Left colon (tissue), 2 donors: ENCODE data around the gene RPL29. TPM values are rescaled to one million over a fixed set of nuclear protein-coding genes. Genes with fewer than 3 reads are reported as not detected.
A peak's percentile ranks its signal among the peaks of the same experiment; 100 is the strongest.
"Not testable (repeated sequence)": the region's sequence is repeated elsewhere in the genome, so short reads cannot be mapped to it uniquely, and the experiment has no call there.

Experiments used
- ATAC-seq: fragments of 200-7000 bp; cut with Tn5 transposase; one replicate; pipeline ENCODE4 v1.9.1; 2020; ENCODE audit warnings: mild to moderate bottlenecking, moderate library complexity
- DNase-seq, 2 donors: peaks; one replicate each; pipeline ENCODE4 v3.0.0-alpha.2; 2020
- intact Hi-C, 2 donors: fragments of 100-400 bp; cut with DNase I in 1 of 2; cut with micrococcal nuclease in 1 of 2; formaldehyde crosslinking; loops; one replicate each; pipeline versions ENCODE4 v1.11.2 to v1.14.0; 2022; cut with DNase I, micrococcal nuclease
- total RNA-seq, 2 donors: library from RNA; stranded (reverse); fragmentation: NEBNext Ultra II Directional; extraction: Animal tissue kit (Norgen Biotek cat#: 25700); gene quantifications; one replicate each; pipeline ENCODE4 v1.2.1, GENCODE V29; 2021
- donor health status: DM: no; HTN: no; CAD: no.
- donor health status: DM: yes; HTN: yes; CAD: no.

RPL29 gene
- total RNA-seq, 2 donors from 2014 or later: 894 to 910 TPM

DNA sequence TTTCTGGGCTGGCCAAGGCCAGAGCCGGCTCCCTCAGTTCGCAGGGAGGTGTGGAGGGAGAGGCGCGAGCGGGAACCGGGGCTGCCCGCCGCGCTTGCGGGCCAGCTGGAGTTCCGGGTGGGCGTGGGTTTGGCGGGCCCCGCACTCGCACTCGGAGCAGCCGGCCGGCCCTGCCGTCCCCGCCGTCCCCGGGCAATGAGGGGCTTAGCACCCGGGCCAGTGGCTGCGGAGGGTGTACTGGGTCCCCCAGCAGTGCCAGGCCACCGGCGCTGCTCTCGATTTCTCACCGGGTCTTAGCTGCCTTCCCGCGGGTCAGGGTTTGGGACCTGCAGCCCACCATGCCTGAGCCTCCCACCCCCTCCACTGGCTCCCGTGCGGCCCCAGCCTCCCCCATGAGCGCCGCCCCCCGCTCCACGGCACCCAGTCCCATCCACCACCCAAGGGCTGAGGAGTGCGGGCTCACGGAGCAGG lies 5.2 kb downstream of the RPL29 start:
- not testable (repeated sequence) for DNase-seq

GRCh38 chr3:51988286-51989146 lies 7.2 kb downstream of the RPL29 start:
- ATAC-seq (no peak), DNase-seq (no peak)
- intact Hi-C loops: no loop called here

More for the DNA sequence above, 5.2 kb downstream of the RPL29 start:
- intact Hi-C loops, ATAC-seq: not testable (repeated sequence)

DNA sequence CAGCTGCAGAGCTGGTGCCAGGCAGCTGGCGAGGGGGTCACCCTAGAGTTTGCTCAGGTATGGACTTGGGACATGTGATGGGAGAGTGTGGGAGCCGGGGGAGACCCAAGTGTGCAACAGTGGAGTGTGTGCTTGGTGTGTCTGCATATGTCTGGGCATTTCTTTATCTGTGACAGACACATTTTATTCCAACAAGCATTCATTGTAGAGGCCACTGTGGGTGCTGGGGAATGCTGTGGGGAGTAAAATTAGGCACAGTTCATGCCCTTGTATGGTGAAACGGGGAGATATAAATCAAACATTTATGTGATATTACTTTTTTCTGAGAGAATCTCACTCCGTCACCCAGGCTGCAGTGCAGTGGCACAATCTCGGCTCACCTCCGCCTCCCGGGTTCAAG lies 8.1 kb downstream of the RPL29 start:
- intact Hi-C loops: no loop called here
- DNase-seq (no peak), ATAC-seq (no peak)

DNA sequence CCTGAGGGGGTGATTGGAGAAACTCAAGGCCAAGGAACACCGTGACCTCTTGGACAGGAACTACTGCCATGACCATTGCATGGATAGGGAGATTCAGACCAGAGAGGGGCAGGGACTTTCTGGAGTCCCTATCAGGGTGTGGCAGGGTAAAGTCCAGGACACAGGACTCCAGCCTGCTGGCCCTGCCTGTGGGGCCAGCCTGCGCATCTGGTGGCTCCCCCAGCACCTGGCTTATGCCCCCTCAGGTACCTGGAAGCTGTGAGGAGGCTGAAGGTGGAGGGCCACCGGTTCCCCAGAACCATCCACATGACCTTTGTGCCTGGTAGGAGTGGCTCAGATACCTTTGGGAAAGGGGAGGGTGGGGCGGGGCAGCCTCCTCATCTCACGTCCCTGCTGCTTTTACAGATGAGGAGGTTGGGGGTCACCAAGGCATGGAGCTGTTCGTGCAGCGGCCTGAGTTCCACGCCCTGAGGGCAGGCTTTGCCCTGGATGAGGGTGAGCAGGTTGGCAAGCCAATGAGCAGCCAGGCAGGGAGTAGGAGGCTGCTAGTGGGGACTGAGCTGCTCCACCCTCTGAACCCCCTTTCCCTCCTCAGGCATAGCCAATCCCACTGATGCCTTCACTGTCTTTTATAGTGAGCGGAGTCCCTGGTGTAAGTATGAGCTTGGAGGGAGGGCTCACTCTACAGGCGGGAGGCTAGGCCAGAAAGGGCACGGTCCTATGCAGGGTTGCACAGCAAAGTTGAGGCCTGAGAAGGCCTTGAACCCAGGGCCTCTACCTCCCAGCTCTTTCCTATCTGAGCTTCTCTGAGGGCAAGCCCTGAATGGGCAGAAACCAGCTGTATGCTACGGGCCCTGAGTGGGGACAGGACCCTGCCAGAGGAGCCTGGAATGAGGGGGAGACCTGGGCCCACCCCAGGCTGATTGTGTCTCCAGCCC lies 9.4 kb downstream of the RPL29 start:
- DNase-seq (peak; percentile 53 to 67), ATAC-seq (peak; percentile 41)
- intact Hi-C loops: no loop called here

GRCh38 chr3:51985063-51985462 lies 10.6 kb downstream of the RPL29 start:
- DNase-seq (no peak), ATAC-seq (no peak)
- intact Hi-C loops: no loop called here

GRCh38 chr3:51984269-51984647 lies 11.4 kb downstream of the RPL29 start:
- intact Hi-C loops: no loop called here
- no peak for ATAC-seq
- no peak for DNase-seq

- intact Hi-C loops: no loop called here
- DNase-seq (no peak), ATAC-seq (no peak)
These were observed 12.0 kb downstream of the RPL29 start for GRCh38 chr3:51983578-51984268.

DNA sequence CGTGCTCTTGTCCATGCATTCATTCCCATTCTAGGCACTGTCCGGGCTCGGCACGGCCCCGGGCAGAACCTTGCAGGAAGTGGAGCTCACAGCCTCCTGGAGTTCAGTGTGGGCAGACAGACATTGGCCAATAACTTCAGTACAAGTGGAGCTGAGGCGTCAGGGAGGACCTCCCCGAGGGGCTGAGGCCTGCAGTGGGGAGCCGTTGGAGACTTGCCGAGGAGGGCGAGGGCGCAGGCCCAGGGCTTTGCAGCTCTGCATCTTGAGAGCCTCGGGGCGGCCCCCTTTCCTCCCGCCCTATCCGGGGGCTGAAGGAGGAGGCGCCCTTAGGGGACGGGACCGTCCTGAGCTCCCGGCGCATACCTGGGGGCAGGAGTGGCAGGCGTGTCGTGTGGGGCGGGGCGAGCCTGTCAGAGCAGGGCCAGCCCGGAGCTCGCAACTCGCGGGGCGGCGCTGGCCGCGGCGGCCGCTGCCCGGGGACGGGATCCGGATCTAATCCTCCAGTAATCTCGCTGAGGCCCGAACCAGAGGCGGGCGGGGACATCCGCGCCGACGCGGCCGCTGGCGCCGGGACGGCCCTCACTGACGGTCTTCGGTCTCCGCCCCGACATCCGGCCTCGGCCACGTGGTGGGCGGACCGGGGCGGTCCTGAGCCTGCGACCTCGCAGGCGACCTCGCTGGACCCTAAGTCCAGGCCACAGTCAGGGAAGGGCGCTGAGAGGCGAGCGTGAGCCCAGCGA lies 12.7 kb downstream of the RPL29 start, which contains the start of gene ACY1:
Gene ACY1, plus strand, starts transcription at position 698 of the 740 bp plus-strand sequence. CDS start 530 bp downstream, outside the sequence.
- ATAC-seq (peak; percentile 79), DNase-seq (peak; percentile 91)
- intact Hi-C loops: no loop called here

DNA sequence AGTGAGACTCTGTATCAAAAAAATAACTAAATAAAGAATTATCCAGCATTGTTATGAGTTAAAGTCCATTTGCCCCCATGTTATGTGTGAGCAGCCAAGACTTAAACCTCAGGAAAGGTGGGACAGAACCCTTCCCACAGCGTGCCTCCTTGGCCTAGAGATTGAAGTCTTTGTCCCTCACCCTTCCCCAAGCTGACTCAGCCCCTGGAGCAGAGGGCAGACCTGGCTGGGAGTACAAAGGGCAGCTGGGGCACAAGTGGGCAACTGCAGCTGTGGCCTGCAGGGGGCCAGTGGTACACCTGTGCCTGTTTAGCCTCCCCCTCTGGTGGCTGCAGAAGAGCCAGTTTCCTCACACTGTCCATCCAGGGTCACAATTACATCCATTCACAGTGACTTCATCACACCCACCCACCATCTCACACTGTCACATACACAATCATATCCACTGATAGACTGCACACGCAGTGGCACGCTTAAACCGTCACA lies 13.3 kb downstream of the RPL29 start:
- ATAC-seq: peak; percentile 69
- intact Hi-C loops: no loop called here
- DNase-seq: peak; percentile 80 to 85

DNA sequence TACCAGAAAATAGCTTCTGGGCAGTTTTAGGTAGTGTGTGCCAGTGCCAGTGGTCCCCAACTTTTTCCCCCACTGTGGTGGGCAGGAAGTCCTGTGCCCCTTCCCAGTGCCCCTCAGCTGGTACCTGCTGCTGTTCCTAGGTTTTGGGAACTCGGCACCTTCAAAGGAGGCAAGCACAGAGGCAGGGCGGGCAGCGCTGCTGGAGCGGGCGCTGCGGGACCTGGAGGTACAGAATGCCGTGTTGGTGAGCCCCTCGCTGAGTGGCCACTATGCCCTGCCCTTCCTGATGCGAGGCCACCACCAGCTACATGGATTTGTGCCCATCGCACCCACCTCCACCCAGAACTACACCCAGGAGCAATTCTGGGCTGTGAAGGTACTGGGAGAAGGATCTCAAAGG lies 15.4 kb downstream of the RPL29 start:
- intact Hi-C loops: no loop called here
- DNase-seq: no peak

DNA sequence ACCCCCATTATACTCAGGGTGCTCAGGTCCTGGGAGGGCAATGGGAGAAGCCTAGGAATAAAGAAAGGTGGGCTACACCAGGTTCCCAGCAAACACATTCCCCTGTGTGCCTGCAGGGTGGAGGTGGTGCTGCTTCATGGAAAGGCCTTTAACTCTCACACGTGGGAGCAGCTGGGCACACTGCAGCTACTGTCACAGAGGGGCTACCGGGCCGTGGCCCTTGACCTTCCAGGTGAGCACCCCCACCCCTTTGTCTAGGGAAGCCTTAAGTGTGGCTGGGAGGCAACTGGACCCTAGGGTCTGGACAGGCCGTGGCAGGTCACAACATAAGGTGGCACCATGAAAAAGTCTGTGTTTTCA lies 17.6 kb downstream of the RPL29 start:
- intact Hi-C loops: no loop called here
- DNase-seq: no peak
- no peak for ATAC-seq

More for the DNA sequence above, 15.4 kb downstream of the RPL29 start:
- ATAC-seq: no peak

GRCh38 chr3:51977446-51978142 lies 18.1 kb downstream of the RPL29 start:
- intact Hi-C loops: no loop called here
- ATAC-seq: no peak

DNA sequence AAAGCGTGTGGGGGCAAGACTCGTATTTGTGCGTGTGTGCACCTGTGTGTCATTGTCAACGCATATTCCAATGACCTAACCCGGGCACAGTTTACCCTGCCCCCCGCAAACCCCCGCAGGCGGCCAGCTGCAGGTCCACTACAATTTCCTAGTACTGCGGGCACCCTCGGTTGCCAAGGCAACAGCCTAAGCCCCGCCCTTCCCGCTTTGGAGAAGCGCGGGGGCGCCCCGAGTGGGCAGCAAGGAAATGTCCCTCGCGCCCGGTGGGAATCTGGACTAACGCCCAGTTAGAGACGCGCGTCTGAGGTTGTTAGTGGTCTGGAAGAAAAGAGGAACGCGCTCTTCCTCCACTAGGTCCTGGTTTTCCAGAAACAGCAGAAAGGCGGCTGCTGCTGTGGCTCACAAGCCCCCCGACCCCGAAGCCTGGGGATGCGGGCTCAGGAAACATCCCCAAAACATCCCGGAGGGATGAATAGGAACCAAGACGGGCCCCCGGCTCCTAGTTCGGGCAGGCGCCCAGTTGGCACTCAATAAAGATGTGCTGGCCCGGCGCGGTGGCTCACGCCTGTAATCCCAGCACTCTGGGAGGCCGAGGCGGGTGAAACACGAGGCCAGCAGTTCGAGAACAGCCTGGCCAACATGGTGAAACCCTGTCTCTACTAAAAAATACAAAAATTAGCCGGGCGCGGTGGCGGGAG lies 19.7 kb downstream of the RPL29 start:
- intact Hi-C loops: no loop called here
- DNase-seq: peak; percentile 72 to 83
- ATAC-seq: no peak

More at GRCh38 chr3:51977446-51978142, 18.1 kb downstream of the RPL29 start:
- DNase-seq: no peak

GRCh38 chr3:51974963-51975851 lies 20.5 kb downstream of the RPL29 start, which contains the start of gene ABHD14A:
ABHD14A (plus strand) TSS chr3:51975064; CDS start chr3:51975136, 72 bp downstream.
- intact Hi-C loops: no loop called here
- peak; percentile 87 to 88 for DNase-seq
- ATAC-seq: peak; percentile 84

DNA sequence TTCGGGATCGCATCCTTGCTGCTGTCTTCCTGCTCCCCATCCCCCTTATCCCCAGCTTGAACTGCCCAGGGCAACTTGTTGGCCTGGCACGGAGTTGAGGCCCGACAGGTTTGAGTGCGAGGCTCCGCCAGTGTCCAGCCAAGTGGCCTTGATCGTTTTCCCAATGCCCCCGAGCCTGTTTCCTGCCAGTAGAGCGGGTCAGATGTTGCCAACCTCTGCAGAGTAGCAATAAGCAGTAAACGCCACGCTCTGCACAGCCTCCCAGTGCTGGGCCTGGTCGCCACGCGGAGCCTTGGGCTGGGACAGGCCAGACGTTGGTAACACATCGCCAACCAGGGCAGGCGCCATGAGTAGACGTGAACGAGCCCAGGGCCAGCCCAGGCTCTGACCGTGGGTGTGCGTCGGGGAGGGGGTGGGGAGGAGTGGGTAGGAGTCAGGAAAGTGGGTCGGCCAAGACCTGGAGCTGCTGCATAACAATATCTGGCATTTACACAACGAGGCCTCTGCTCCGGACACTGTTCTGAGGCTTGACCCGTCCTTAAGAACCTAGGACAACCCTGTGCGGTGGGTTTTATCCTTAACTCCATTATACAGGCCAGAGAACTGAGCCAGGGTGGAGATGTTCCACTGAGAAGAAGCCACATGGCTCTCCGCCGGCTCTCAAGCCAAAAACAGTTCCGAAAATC lies 21.3 kb downstream of the RPL29 start:
- DNase-seq (peak; percentile 56 to 64), ATAC-seq (peak; percentile 27)
- intact Hi-C loops: no loop called here
